ENCODE data around the gene RGL3. TPM values are rescaled to one million over a fixed set of nuclear protein-coding genes. Genes with fewer than 3 reads are reported as not detected.
A peak's percentile ranks its signal among the peaks of the same experiment; 100 is the strongest.

Gene RGL3
- total and polyA plus RNA-seq, 9 of the 15 experiments (the other 6 are each of a cell fraction or from before 2014, with no cell fraction given), result 0.12 to 0.61 (median 0.32) TPM; not detected in 4

DNA sequence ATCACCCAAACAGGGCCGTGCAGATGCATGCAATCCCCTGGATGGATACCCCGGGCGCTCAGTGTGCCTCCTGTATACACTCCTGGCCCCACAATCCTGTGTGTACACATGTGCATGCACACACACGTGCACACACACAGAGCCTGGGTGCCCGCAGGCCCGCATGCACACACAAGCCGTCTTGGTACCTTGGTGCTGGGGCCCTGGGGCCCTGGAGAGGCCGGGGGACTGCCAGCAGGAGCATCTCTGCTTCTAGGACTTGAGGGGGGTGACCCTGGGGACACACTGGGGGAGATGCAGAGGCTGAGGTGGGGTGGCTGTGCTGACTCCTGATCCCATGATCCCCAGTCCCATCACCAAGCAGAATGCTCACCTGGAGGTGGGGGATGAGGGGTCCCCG, 19.4 kb downstream of the RGL3 start (continued):
- TF ChIP-seq, protein P1, sequence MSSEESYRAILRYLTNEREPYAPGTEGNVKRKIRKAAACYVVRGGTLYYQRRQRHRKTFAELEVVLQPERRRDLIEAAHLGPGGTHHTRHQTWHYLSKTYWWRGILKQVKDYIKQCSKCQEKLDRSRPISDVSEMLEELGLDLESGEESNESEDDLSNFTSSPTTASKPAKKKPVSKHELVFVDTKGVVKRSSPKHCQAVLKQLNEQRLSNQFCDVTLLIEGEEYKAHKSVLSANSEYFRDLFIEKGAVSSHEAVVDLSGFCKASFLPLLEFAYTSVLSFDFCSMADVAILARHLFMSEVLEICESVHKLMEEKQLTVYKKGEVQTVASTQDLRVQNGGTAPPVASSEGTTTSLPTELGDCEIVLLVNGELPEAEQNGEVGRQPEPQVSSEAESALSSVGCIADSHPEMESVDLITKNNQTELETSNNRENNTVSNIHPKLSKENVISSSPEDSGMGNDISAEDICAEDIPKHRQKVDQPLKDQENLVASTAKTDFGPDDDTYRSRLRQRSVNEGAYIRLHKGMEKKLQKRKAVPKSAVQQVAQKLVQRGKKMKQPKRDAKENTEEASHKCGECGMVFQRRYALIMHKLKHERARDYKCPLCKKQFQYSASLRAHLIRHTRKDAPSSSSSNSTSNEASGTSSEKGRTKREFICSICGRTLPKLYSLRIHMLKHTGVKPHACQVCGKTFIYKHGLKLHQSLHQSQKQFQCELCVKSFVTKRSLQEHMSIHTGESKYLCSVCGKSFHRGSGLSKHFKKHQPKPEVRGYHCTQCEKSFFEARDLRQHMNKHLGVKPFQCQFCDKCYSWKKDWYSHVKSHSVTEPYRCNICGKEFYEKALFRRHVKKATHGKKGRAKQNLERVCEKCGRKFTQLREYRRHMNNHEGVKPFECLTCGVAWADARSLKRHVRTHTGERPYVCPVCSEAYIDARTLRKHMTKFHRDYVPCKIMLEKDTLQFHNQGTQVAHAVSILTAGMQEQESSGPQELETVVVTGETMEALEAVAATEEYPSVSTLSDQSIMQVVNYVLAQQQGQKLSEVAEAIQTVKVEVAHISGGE (CRISPR knock-in tag; IDR thresholded peaks at IDR 0.05), result no peak

DNA sequence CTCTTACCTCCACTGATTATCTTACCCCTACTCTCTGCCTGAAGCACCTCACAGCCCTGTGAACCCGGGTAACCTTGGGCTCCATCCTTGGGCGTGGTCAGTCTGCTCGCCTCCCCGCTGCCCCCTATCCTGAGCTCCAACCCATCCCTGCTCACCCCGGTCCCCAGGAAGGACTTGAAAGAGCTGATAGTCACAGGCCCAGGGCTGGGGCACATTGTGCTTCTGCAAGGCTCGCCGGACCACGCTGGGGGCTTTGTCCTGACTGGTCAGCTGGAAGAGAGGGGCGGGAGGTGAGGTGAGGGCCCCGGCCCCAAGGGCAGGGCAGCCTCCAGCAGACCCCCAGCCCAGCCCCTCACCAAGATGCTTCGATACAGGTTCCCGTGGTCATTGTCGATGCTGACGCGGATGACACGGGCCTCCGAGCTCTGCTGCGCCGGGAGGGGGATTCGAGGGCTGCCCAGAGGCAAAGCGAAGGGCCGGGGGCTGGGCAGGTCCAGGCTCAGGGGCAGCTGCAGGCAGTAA, 22.0 kb downstream of the RGL3 start:
- no peaks in the 10 kb centered on the region for H3K9me3 ChIP-seq (replicated peaks; ENCODE audit: control insufficient read depth, insufficient read depth, low read depth, low read length)
- no peak for TF ChIP-seq KLF6 (CRISPR knock-in tag; IDR thresholded peaks at IDR 0.05; ENCODE audit: borderline replicate concordance)
- no peak for TF ChIP-seq SPI1 (IDR thresholded peaks at IDR 0.05; ENCODE audit: borderline replicate concordance, low read depth, low read length)
- intact Hi-C loops (cut with micrococcal nuclease), result no loop called here
- FAIRE-seq, result no peak
- H3K9ac ChIP-seq (ENCODE audit: insufficient read depth in 1 of 2, low read depth in 2 of 2, low read length in 2 of 2), result no peak overlapping the region
- ChIA-PET CTCF (ENCODE audit: low intra/inter-chr PET ratio) (no interaction called here), POLR2A (interaction anchor here (0.9 kb wide), 1 partner anchor 9 kb away, joined by 3 read pairs; no protein-coding TSS in a partner anchor)
- no peaks in the 10 kb centered on the region for H3K27me3 ChIP-seq (ENCODE audit: control insufficient read depth in 2 of 2, insufficient read depth in 2 of 2, low read length in 2 of 2)
- H3K27ac ChIP-seq (ENCODE audit: extremely low read depth, low read depth, low read length), result no peak overlapping the region
- no peak overlapping the region for H3K4me3 ChIP-seq
- no peak for DNase-seq (ENCODE audit: extremely low read depth in 1 of 4, low spot score in 3 of 4)
- H3K4me2 ChIP-seq (ENCODE audit: insufficient read depth, low read length), result no peak overlapping the region
- BruUV-seq (replicated peaks), result no TSS peak
- no peaks in the 10 kb centered on the region for H3K79me2 ChIP-seq (ENCODE audit: control insufficient read depth, insufficient read depth, low read length)
- H2AFZ ChIP-seq (ENCODE audit: low read depth, low read length), result no peak overlapping the region
- 51% methylated on average over 22 of the region's 22 CpGs for WGBS (ENCODE audit: insufficient coverage, low coverage, missing lambda C conversion rate)
- in situ Hi-C loops (cut with MboI), result no loop called here
- no peaks in the 10 kb centered on the region for H3K36me3 ChIP-seq (ENCODE audit: control insufficient read depth, insufficient read depth, low read length)
- peak; percentile 42; the same call in 2 of the 3 replicates for ATAC-seq
- no peaks in the 10 kb centered on the region for H4K20me1 ChIP-seq (replicated peaks; ENCODE audit: control insufficient read depth, insufficient read depth, low read length)
- H3K9me1 ChIP-seq (ENCODE audit: control insufficient read depth, insufficient read depth, low read length), result no peaks in the 10 kb centered on the region
- H3K4me1 ChIP-seq (replicated peaks in 1 of 2; ENCODE audit: control insufficient read depth in 2 of 2, insufficient read depth in 2 of 2, low read length in 2 of 2), result peaks cover 0 to 13% of the 10 kb centered on the region in 2 experiments; a peak in 3 of 5 replicates
